SU-DHL-6 (cell line): Measurements from ENCODE around the gene TFEB.

Source experiments
- EZH2phosphoT487 ChIP-seq: fragments of 200-600 bp; sonication (generic), shearing (Covaris generic); conservative IDR thresholded peaks from 2 replicates; pipeline ENCODE4 v1.6.1; 2018; ENCODE audit warnings: mild to moderate bottlenecking, antibody characterized with exemption, low read length, moderate library complexity, mixed read lengths
- TF ChIP-seq, protein P1 (sequence below): fragments of 200-600 bp; sonication (generic); IDR thresholded peaks from one replicate; pipeline ENCODE4 v1.5.1; 2017; ENCODE audit warnings: antibody characterized with exemption, mild to moderate bottlenecking, low read length, moderate library complexity; ENCODE audit not compliant: insufficient read depth, poor library complexity, severe bottlenecking

DNA sequence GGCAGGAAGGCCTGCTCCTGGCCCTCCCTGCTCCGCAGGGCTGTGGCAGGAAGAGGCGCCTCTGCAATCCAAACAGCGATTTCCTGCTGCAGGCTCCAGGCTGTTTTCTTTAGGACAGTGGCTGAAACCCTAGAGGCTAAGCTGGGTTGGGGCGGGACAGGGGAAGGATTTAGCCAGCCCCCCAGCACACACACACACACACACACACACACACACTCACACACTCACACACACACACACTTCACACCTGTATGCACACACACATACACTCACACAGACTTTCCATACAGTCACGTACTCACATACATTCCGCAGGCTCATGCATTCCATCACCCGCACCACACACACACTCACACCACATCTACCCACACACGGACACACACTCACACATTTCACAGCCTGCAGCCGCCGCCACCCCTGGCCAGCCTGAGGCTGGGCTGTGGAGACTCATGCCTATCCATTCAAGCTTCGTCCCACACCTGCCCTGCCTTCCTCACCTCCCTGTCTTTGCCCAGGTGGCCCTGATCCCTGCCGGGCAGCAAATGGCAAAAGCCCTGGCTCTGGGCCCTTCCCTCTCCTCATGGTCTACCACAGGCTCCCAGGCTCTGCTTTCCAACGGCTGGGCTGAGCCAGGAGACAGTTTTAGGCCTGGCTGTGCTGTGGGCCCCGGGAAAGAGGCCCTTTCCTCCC, 79.3 kb downstream of the TFEB start:
- TF ChIP-seq, protein P1, sequence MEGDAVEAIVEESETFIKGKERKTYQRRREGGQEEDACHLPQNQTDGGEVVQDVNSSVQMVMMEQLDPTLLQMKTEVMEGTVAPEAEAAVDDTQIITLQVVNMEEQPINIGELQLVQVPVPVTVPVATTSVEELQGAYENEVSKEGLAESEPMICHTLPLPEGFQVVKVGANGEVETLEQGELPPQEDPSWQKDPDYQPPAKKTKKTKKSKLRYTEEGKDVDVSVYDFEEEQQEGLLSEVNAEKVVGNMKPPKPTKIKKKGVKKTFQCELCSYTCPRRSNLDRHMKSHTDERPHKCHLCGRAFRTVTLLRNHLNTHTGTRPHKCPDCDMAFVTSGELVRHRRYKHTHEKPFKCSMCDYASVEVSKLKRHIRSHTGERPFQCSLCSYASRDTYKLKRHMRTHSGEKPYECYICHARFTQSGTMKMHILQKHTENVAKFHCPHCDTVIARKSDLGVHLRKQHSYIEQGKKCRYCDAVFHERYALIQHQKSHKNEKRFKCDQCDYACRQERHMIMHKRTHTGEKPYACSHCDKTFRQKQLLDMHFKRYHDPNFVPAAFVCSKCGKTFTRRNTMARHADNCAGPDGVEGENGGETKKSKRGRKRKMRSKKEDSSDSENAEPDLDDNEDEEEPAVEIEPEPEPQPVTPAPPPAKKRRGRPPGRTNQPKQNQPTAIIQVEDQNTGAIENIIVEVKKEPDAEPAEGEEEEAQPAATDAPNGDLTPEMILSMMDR, result no peak
- no peak for TF ChIP-seq EZH2phosphoT487
